DMS53 treated with DMSO at 0.1 percent for 48 hours (cell line): Measurements from ENCODE around the gene ABLIM3.
A peak's percentile ranks its signal among the peaks of the same experiment; 100 is the strongest.

ENCODE experiments used
- DNase-seq: peaks from one replicate; lab custom pipeline; 2025; ENCODE audit not compliant: unreplicated experiment; lab: John Stamatoyannopoulos, UW

ABLIM3 gene

GRCh38 chr5:149278451-149279210, 137.3 kb downstream of the ABLIM3 start:
- no peak for DNase-seq

- no peak for DNase-seq
These were observed 138.4 kb downstream of the ABLIM3 start for GRCh38 chr5:149279661-149280060.

- DNase-seq = no peak
These were observed 138.8 kb downstream of the ABLIM3 start for GRCh38 chr5:149280124-149280523.

- DNase-seq = no peak
These were observed 139.5 kb downstream of the ABLIM3 start for GRCh38 chr5:149280802-149281201.

GRCh38 chr5:149282027-149282965, 141.0 kb downstream of the ABLIM3 start:
- no peak for DNase-seq

- DNase-seq = peak; percentile 4
These were observed 141.7 kb downstream of the ABLIM3 start for GRCh38 chr5:149282966-149283332.

- DNase-seq = peak; percentile 74
These were observed 142.6 kb downstream of the ABLIM3 start for GRCh38 chr5:149283626-149284480.

- no peak for DNase-seq
These were observed 143.2 kb downstream of the ABLIM3 start for GRCh38 chr5:149284501-149284900.

GRCh38 chr5:149285153-149285552, 143.9 kb downstream of the ABLIM3 start:
- DNase-seq = no peak

- DNase-seq = no peak
These were observed 147.1 kb downstream of the ABLIM3 start for GRCh38 chr5:149288436-149288835.

GRCh38 chr5:149289301-149289700, 148.0 kb downstream of the ABLIM3 start:
- no peak for DNase-seq

- no peak for DNase-seq
These were observed 153.9 kb downstream of the ABLIM3 start for GRCh38 chr5:149294872-149295829.

GRCh38 chr5:149297340-149298025, 156.2 kb downstream of the ABLIM3 start:
- DNase-seq = no peak

- no peak for DNase-seq
These were observed 156.9 kb downstream of the ABLIM3 start for GRCh38 chr5:149298163-149298562.

GRCh38 chr5:149298842-149299404, 157.6 kb downstream of the ABLIM3 start:
- DNase-seq = no peak

- DNase-seq = no peak
These were observed 158.3 kb downstream of the ABLIM3 start for GRCh38 chr5:149299451-149300054.

- no peak for DNase-seq
These were observed 159.1 kb downstream of the ABLIM3 start for GRCh38 chr5:149300441-149300840.

GRCh38 chr5:149301049-149301743, 159.9 kb downstream of the ABLIM3 start:
- DNase-seq = no peak
